Thoracic aorta (tissue), 2 donors: ENCODE measurements around the gene PCBP4. TPM values are rescaled to one million over a fixed set of nuclear protein-coding genes. Genes with fewer than 3 reads are reported as not detected.

Source experiments
- ATAC-seq: fragments of 150-250 bp; one replicate; pipeline ENCODE4 v1.8.0; 2017; ENCODE audit warnings: low read depth; ENCODE audit not compliant: insufficient number of reproducible peaks, low FRiP score
- DNase-seq: peaks from one replicate; pipeline ENCODE4 v3.0.0-alpha.2; 2020; ENCODE audit warnings: low spot score
- H3K27ac ChIP-seq, 2 donors: fragments of 200-600 bp; sonication (generic); 1 replicate in 1 of 2; 2 replicates in 1 of 2; pipeline ENCODE4 v1.5.1; 2016; ENCODE audit warnings: mild to moderate bottlenecking in 2 of 2, moderate library complexity in 2 of 2
- H3K27me3 ChIP-seq: fragments of 200-600 bp; sonication (generic); replicated peaks from 2 replicates; pipeline ENCODE4 v1.6.0; 2016; ENCODE audit warnings: mild to moderate bottlenecking; ENCODE audit not compliant: insufficient read depth
- H3K36me3 ChIP-seq: fragments of 200-600 bp; sonication (generic); one replicate; pipeline ENCODE4 v1.5.1; 2016
- H3K4me1 ChIP-seq, 2 donors: fragments of 200-600 bp; sonication (generic); 1 replicate in 1 of 2; 2 replicates in 1 of 2; pipeline versions ENCODE4 v1.5.1 to v1.6.0; 2016; ENCODE audit warnings: low read depth in 2 of 2, mild to moderate bottlenecking in 1 of 2; ENCODE audit not compliant: control insufficient read depth in 1 of 2
- H3K4me3 ChIP-seq: fragments of 200-600 bp; sonication (generic); 2 replicates; pipeline ENCODE4 v1.5.1; 2016; ENCODE audit warnings: mild to moderate bottlenecking
- H3K9me3 ChIP-seq: fragments of 200-600 bp; sonication (generic); 2 replicates; pipeline ENCODE4 v1.5.1; 2016
- total RNA-seq, 2 donors: library from RNA; depleted of rRNA; stranded (reverse); fragments of >200 nt; gene quantifications; one replicate each; pipeline versions ENCODE4 v1.1.0 to v1.2.3, GENCODE V29; 2016
- TF ChIP-seq, protein P1 (sequence below): fragments of 200-600 bp; sonication (generic); IDR thresholded peaks from one replicate; pipeline ENCODE4 v1.5.1; 2019; ENCODE audit warnings: antibody characterized with exemption

The PCBP4 gene
- total RNA-seq, 2 donors from 2014 or later = 127 to 144 TPM

- Histone ChIP-seq H3K27ac (peak overlapping the region; percentile 47 to 67), H3K4me3 (peak overlapping the region; percentile 86), H3K36me3 (peaks cover 7% of the 10 kb centered on the region), H3K27me3 (no peaks in the 10 kb centered on the region), H3K4me1 (peaks cover 12 to 27% of the 10 kb centered on the region in 2 donors), H3K9me3 (no peaks in the 10 kb centered on the region)
- DNase-seq (no peak), ATAC-seq (peak; percentile 0)
- TF ChIP-seq, protein P1, sequence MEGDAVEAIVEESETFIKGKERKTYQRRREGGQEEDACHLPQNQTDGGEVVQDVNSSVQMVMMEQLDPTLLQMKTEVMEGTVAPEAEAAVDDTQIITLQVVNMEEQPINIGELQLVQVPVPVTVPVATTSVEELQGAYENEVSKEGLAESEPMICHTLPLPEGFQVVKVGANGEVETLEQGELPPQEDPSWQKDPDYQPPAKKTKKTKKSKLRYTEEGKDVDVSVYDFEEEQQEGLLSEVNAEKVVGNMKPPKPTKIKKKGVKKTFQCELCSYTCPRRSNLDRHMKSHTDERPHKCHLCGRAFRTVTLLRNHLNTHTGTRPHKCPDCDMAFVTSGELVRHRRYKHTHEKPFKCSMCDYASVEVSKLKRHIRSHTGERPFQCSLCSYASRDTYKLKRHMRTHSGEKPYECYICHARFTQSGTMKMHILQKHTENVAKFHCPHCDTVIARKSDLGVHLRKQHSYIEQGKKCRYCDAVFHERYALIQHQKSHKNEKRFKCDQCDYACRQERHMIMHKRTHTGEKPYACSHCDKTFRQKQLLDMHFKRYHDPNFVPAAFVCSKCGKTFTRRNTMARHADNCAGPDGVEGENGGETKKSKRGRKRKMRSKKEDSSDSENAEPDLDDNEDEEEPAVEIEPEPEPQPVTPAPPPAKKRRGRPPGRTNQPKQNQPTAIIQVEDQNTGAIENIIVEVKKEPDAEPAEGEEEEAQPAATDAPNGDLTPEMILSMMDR = no peak
Measured at GRCh38 chr3:51941463-51941797, 25.8 kb downstream of the PCBP4 start.

- ATAC-seq (peak; percentile 1), DNase-seq (no peak)
- Histone ChIP-seq H3K36me3 (peaks cover 13% of the 10 kb centered on the region), H3K27me3 (no peaks in the 10 kb centered on the region), H3K27ac (peak overlapping the region in 1 of 2 donors; percentile 67), H3K9me3 (no peaks in the 10 kb centered on the region), H3K4me1 (peaks cover 12 to 27% of the 10 kb centered on the region in 2 donors), H3K4me3 (peak overlapping the region; percentile 86)
- TF ChIP-seq, protein P1 = no peak
Measured at GRCh38 chr3:51940648-51941462, 26.4 kb downstream of the PCBP4 start.

DNA sequence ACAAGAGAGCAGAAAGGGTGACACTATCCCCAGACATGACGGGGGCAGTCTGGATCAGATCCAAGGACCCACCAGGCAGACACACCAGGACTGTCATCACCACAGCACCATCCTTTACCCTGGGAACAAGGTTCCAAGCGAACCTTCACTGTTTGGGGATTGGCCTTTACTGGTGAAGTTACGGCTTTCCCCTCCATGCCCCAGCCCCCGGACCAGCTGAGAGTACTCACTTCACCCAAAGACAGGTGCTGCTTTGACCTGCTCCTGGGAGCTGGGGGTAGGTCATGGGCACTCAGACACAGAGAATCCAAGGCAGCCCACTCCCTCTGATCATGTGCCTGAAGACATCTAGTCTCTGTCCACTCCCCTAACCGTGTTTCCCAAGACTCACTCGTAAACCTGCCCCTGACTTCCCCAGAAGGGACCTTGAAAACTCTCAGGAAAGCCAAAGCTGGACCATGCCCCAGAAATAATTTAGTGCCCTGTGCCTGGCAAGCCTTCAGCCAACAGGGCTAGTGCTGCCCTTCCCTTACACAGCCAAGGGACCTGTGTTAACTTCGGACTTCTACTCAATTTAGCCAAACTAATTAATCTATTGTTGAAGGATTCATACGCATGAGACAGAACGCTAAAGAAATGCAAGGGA, 28.4 kb downstream of the PCBP4 start:
- Histone ChIP-seq H3K36me3 (peaks cover 29% of the 10 kb centered on the region), H3K27ac (no peak overlapping the region), H3K4me1 (peaks cover 12 to 27% of the 10 kb centered on the region in 2 donors), H3K27me3 (no peaks in the 10 kb centered on the region), H3K4me3 (no peak overlapping the region), H3K9me3 (no peaks in the 10 kb centered on the region)
- ATAC-seq (no peak), DNase-seq (no peak)
- TF ChIP-seq, protein P1 = no peak

GRCh38 chr3:51937611-51938450, 29.4 kb downstream of the PCBP4 start:
- Histone ChIP-seq H3K9me3 (no peaks in the 10 kb centered on the region), H3K27me3 (no peaks in the 10 kb centered on the region), H3K4me1 (peaks cover 10 to 21% of the 10 kb centered on the region in 2 donors), H3K36me3 (peaks cover 36% of the 10 kb centered on the region), H3K27ac (no peak overlapping the region), H3K4me3 (no peak overlapping the region)
- ATAC-seq = no peak
- TF ChIP-seq, protein P1 = no peak
- no peak for DNase-seq

DNA sequence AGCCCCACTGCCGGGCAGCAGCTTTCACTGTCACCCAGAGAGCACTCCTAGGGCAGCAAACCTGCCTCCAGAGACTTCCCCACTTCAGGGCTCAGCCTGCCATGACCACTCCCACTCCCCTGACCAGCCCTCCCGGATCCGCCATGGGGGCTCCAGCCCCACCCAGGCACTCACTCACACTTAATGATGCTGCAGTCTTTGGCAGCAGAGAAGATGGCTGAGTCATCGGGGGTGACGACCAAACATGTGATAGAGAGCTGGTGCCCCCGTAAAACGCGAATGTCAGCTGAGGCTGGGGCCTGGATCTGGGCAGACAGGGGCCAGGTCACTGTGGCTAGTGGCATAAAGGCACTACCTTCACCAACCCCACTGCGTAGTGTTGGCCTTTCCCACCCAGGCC, 30.2 kb downstream of the PCBP4 start:
- H3K27me3 ChIP-seq = no peaks in the 10 kb centered on the region
- DNase-seq = no peak
- peaks cover 5 to 14% of the 10 kb centered on the region in 2 donors for H3K4me1 ChIP-seq
- H3K9me3 ChIP-seq = no peaks in the 10 kb centered on the region
- peaks cover 39% of the 10 kb centered on the region for H3K36me3 ChIP-seq
- ATAC-seq = no peak
- H3K4me3 ChIP-seq = no peak overlapping the region
- TF ChIP-seq, protein P1 = no peak
- no peak overlapping the region for H3K27ac ChIP-seq
